ENCODE data around the gene IL22RA1.

Gene IL22RA1

DNA sequence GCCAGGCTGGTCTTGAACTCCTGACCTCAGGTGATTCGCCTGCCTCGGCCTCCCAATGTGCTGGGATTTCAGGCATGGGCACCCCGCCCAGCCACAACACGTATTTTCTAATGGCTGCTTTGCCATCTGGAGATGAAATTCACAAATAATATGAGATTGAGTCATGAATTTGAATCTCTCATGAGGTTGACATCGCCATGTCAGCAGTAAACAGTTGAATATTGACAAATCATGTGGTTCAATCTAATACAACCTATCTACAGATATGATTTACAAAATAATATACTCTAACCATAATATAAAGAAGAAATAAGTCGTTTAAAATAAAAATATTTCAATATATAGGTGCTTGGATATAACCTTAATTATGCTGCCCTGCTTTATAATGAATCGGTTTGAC is 73.1 kb downstream of the IL22RA1 start:
- no peak for DNase-seq

All from stimulated activated CD4-positive, alpha-beta T cell treated with anti-CD3 and anti-CD28 coated beads, Interleukin-12 subunit alpha, Interleukin-12 subunit beta, amount 100 ng/mL, for 4 hours (primary cell).